ENCODE data around the gene HS6ST3.
A peak's percentile ranks its signal among the peaks of the same experiment; 100 is the strongest.
"Not testable (repeated sequence)": the region's sequence is repeated elsewhere in the genome, so short reads cannot be mapped to it uniquely, and the experiment has no call there.

Gene HS6ST3

DNA sequence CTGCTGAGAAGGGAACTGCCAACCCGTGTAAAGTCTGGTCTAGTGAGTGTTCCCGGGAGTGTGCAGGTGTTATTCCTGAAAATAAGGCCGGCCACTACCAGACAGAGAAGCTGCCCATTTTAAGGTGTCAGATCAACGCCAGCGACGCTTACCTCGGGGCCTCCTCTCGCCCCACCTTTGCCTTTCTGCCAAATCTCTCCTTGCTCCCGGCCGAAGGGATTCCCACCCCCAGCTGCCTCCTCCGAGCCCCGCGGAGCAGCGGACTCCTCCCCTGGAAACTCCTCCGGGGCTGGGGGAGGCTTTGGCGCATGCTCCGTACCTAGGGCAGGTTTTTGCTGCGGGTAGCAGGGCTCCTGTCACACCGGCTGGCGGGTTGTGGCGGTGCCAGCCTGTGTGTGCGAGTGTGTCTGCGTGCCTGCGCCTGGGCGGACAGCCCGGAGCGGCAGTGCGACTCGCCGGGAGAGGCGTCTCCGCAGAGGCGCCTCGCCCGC is at the start of gene HS6ST3:
Gene HS6ST3 (plus strand): TSS at position 359 of the 491 bp plus-strand sequence.
- DNase-seq = peak; percentile 67

GRCh38 chr13:96041326-96042110 is 48.4 kb upstream of the HS6ST3 start:
- DNase-seq = no peak

GRCh38 chr13:96044238-96044637 is 45.7 kb upstream of the HS6ST3 start:
- no peak for DNase-seq

GRCh38 chr13:96046449-96047126 is 43.3 kb upstream of the HS6ST3 start:
- not testable (repeated sequence) for DNase-seq

GRCh38 chr13:96050955-96051354 is 39.0 kb upstream of the HS6ST3 start:
- not testable (repeated sequence) for DNase-seq

DNA sequence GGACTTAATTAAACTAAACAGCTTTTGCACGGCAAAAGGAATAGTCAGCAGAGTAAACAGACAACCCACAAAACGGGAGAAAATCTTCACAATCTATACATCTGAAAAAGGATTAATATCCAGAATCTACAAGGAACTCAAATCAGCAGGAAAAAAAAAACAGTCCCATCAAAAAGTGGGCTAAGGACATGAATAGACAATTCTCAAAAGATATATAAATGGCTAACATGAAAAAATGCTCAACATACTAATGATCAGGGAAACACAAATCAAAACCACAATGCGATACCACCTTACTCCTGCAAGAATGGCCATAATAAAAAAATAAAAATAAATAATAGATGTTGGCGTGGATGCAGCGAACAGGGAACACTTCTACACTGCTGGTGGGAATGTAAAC is 38.4 kb upstream of the HS6ST3 start:
- DNase-seq = not testable (repeated sequence)

- DNase-seq = not testable (repeated sequence)
These were observed 38.0 kb upstream of the HS6ST3 start for GRCh38 chr13:96051946-96052345.

DNA sequence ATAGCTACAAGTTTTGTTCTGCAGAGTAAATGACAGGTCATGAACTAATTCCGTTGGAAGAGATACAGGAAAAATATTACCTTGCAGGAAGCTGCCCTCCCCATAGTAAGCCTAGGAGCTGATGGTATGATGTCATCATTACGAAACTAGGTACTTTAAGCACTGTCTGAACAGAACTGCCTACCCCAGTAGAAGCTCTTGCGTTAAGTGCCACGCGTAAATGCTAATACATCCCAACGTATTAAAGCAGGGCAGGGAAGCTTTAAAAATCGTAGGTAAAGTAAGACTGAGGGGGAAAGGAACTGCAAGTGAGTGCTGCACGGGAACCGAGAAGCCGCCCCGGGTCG is 37.3 kb upstream of the HS6ST3 start:
- DNase-seq = peak; percentile 58

DNA sequence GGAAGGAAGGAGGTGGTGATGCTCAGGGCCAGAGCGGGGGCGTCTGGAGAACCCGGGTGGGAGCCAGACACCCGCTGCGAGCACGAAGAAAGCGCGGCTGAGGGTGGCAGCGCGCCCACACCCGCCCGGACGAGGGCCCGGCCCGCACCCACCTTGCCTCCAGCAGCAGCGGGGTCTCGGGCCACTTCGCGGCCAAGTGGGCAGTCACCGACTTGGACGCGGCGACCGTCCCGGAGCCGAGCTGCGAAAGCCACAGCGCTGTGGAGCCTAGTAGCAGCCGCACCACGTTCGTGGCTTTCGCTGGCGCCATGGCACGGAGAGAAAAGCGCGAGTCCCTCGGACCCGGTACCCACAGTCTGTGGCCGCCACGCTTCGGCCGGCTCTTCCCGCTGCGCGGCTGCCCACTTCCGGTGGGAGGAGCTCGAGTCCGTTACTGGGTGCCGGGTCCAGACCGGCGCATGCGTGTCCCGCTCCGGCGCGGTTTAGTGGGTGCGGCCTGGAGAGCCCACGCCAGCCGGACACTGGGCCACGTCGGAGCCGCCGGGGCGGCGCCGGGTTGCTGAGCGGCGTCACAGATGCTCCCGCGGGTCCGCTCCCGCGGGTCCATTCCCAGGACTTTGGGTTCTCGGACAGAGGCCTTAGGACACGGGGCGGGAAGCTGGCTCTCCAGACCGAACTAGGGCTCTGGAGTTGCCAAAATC is 36.8 kb upstream of the HS6ST3 start, which contains the start of gene UGGT2:
Gene UGGT2 (minus strand): TSS at position 399 of the 701 bp plus-strand sequence. CDS start 89 bp downstream, at position 310.
- DNase-seq = peak; percentile 96

GRCh38 chr13:96065849-96066248 is 24.1 kb upstream of the HS6ST3 start:
- no peak for DNase-seq

- no peak for DNase-seq
These were observed 21.2 kb upstream of the HS6ST3 start for GRCh38 chr13:96068729-96069128.

DNA sequence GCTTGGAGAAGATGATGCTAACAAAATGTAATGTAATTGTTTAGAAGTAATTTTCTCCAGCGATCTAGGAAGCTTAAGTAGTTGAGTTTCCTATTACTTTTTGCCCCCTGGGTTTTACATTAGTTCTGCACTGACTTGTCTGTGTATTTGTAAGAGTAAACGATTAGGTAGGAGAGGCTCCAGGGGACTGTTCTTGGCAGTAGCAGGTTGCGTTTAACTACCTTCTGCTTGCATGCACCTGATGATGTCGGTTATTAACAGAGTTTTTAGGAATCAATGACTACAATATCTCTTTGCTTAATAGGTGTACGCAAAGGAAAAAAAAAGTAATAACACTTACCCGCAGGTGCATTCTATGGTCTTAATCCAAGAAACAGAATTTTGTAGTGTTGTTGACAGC is 18.4 kb upstream of the HS6ST3 start:
- DNase-seq = no peak

DNA sequence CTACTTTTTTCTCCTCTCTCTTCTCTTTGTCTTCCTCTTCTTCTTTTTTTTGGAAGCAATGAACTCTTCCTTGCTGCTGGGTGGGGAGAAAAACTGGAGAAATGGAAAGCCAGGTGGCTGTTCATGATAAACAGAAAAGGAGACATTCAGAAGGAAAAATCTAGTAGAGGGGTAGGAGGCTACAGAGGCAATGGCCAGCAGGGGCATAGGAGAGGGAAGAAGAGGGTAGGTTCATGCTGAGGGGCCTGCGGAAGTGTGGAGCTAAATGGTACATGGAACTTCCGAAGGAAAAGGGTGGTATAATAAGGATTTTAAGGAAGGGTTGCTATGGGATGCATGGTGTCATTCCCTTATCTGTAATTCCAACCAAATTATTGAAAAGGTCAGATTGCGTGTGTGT is 17.5 kb upstream of the HS6ST3 start:
- DNase-seq = no peak

DNA sequence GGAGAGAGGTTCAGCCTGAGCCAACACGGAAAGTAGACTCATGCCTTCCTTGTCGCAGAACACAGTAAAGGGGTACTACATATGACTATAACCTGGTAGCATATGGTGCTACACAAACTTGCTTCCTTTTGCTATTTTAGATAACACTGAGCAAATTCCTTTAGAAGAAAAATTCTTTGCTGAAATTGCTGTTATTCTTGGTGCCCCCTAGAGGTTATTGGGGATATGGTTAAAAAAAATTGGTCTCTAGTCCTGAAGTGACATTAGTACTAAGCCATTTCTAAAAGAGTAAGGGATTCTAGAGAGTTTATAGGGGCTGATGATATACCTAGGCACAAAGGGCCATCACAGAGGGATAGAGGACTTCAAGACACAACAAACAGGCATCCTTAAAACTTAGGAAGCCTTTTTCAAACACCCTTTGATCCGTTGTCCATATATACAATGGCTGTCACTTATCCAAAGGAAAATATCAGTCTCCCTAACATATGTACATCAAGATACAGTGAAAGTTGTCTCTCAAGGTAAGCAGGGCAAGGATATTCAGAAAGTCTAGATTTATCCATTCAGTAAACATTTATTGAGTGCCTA is 13.9 kb upstream of the HS6ST3 start:
- peak; percentile 24 for DNase-seq

DNA sequence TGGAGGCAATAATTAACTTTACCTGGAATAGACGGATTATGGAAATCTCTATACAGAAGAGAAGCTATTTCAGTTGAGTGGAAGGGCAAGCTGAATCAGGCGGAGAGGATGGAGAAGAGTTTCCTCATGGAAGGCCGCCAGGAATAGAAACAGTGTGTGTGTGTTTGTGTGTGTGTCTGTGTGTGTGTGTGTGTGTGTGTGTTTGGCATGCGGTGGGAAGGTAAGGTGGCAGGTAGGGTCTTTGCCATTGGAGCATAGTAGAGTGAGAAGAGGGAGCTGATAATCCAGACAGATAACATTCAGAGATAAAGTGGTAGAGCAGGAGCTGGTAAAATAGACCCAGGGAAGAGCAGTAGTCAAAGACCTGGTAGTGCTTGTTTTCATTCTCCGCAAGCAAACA is 9.2 kb upstream of the HS6ST3 start:
- DNase-seq = no peak

DNA sequence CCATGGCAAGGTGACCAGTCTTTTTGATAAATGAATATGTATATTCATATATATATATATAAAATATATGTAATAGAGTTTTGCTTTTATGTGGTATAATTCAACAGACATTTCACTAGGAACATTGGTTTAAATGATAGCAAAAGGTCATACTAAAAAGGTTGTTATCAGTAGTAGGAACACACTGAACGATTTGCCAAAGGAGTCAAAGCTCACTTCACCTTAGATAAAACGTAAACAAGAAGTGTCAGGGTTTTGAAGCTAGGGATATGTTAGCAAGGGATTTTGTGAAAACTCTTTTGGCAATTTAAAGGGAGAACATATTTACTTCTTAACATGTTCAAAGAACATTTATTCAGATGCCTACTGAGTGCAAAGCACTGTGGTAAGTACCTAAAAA is 8.0 kb upstream of the HS6ST3 start:
- no peak for DNase-seq

GRCh38 chr13:96082640-96083039 is 7.3 kb upstream of the HS6ST3 start:
- DNase-seq = no peak

DNA sequence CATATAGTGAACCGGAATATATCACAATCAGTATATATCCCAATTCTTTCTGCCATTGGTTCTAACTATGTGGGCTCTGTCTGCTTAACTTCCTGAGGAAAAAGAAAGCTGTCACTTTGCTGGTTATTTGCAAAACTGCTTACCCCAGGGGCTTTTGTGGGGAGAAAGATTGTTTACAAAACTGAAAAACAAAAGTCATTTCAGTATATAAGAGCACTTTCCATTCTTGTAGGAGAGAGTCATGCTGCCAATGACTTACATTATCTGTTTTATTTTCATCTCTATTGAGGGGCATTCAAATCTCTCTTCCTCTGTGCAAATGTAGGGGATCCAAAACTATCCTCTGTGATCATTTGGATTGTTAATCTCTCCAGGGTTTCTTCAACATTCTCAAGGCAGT is 3.2 kb upstream of the HS6ST3 start:
- no peak for DNase-seq

DNA sequence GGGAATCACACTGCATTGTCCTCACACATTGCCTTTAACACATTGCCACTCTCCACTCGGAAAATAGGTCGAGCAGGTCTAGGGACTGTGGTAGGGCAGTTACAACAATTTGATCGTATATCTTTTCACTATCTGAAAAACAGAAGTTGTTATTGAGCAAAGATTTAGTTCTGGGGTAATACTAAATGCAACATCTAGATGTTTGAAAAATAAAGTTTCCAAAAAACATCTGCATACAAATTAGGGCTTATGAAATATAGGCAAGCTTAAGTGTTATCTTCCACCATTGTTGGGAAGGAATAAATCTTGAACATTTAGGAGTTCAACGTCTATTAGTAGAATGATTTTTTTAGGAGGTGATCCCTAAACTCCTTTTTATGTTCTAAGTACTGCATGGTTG is 768 bp upstream of the HS6ST3 start:
- DNase-seq = no peak

DNA sequence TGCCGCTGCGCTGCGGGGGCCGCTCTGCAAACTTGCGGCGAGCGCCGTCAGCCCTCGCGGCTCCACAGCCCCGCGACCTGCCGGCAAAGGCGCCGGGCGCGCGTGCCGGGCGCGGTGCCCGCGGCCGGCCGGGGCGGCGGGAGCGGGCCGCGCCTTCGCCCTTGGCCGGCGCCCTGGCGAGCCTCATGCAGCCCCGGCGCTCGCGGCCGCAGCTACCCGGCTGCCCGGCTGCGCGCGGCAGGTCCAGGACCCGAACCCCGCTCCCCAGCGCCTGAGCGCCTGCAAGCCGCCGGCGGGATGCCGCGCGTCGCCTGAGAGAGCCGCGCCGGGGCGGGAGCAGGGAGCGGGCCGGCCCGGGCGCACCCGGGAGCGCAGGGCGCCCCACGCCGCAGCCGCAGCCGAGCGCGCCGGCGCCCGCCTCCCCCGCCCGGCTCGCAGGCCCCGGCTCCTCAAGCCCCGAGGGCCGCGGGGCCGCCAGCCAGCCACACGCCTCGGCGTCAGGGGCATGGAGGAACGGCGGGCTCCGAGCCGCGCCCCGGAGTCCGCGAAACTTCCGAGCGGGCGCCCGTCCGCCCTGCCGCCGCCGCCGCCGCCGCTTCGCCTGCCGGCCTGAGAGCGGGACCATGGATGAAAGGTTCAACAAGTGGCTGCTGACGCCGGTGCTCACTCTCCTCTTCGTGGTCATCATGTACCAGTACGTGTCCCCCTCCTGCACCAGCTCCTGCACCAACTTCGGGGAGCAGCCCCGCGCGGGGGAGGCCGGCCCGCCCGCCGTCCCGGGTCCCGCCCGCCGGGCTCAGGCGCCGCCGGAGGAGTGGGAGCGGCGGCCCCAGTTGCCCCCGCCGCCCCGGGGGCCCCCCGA is 564 bp downstream of the HS6ST3 start:
- DNase-seq = peak; percentile 42

GRCh38 chr13:96091164-96092117 is 1.5 kb downstream of the HS6ST3 start:
- DNase-seq = peak; percentile 88
